Measurements from ENCODE around the gene GAMT. TPM values are rescaled to one million over a fixed set of nuclear protein-coding genes. Genes with fewer than 3 reads are reported as not detected.

GAMT gene
- total RNA-seq, 1 donor from 2014 or later = 7.1 TPM

DNA sequence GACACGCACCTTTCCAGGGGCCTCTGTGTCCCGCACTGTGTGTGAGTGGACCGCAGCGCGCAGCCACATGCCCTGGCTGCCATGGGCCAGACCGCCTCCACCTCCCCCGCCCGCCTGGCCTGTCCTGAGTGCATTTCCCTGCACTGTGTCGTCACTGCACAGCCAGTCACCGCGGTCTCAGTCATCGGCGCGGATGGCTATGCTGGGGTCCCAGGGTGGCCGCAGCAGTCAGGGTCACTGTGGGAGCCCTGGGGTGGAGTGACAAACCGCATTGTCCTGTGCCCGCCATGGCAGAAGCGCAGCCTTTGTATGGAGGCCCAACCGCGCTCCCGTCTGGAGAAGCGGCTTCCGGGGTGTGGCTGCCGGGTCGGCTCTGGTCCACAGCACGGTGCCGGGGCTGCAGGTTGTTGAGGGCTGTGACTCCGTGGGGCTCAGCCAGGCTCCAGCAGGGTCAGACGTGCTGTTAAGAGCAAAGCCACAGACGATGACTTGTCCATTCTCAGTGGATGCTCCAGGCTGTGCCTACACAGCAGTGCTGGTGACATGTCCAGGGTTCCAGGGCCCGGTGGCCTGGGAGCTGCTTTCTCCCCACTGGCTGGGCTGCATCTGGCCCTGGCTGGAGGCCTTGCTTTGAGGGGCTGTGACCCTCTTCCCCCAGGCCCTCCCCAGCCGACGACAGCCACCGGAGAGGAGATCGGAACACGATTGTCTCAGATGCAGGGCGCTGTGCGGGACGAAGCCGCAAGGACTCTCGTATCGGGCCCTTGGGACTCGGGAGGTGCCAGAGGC, 24.0 kb downstream of the GAMT start:
- H3K9me3 ChIP-seq = no peaks in the 10 kb centered on the region
- no peak overlapping the region for H3K27ac ChIP-seq
- no peaks in the 10 kb centered on the region for H3K4me1 ChIP-seq
- ATAC-seq (no peak), DNase-seq (no peak)
- intact Hi-C loops (cut with DNase I) = no loop called here
- TF ChIP-seq, protein P1, sequence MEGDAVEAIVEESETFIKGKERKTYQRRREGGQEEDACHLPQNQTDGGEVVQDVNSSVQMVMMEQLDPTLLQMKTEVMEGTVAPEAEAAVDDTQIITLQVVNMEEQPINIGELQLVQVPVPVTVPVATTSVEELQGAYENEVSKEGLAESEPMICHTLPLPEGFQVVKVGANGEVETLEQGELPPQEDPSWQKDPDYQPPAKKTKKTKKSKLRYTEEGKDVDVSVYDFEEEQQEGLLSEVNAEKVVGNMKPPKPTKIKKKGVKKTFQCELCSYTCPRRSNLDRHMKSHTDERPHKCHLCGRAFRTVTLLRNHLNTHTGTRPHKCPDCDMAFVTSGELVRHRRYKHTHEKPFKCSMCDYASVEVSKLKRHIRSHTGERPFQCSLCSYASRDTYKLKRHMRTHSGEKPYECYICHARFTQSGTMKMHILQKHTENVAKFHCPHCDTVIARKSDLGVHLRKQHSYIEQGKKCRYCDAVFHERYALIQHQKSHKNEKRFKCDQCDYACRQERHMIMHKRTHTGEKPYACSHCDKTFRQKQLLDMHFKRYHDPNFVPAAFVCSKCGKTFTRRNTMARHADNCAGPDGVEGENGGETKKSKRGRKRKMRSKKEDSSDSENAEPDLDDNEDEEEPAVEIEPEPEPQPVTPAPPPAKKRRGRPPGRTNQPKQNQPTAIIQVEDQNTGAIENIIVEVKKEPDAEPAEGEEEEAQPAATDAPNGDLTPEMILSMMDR (IDR thresholded peaks at IDR 0.05) = no peak
- no peak overlapping the region for H3K4me3 ChIP-seq
- H3K36me3 ChIP-seq = peaks cover 31% of the 10 kb centered on the region
- H3K27me3 ChIP-seq = no peaks in the 10 kb centered on the region

DNA sequence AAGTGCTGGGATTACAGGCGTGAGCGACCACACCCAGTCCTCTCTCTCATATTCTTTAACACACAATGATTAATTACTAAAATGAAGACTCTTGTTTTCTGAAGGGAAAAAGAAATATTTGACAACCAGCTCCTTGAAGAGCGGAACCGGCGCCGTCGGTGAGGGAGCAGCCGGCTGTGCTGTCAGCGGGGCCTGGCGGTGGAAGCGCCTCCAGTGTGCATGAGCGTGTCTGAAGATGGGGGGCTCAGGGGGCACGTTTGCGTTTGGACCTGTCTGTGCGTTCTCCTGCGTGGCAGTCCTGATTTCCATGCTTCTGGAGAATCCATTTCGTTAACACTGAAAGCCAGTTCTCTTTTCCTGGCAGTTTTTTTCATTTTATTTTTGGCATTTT, 24.9 kb downstream of the GAMT start:
- ATAC-seq = no peak
- H3K27ac ChIP-seq = no peak overlapping the region
- H3K27me3 ChIP-seq = no peaks in the 10 kb centered on the region
- no peaks in the 10 kb centered on the region for H3K9me3 ChIP-seq
- no peak overlapping the region for H3K4me3 ChIP-seq
- intact Hi-C loops (cut with DNase I) = no loop called here
- peaks cover 34% of the 10 kb centered on the region for H3K36me3 ChIP-seq
- TF ChIP-seq, protein P1 (IDR thresholded peaks at IDR 0.05) = no peak
- DNase-seq = no peak
- no peaks in the 10 kb centered on the region for H3K4me1 ChIP-seq

DNA sequence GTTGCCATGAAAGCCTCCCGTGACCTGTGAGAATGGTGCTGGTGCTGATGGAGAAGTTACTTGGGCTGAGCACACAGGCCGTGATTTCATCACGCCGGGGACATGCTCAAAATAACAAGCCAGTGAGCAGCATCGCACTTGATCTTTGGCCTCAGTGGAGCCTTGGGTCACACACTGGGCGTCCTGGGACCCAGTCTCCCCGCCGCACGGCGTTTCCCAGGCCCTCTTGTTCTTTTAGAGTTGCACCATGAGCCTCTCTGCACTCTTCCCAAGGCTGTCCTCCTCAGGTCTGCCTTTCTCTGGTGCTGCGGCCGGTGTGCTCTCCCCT, 27.1 kb downstream of the GAMT start:
- ATAC-seq = no peak
- H3K4me1 ChIP-seq = no peaks in the 10 kb centered on the region
- H3K4me3 ChIP-seq = no peak overlapping the region
- H3K27me3 ChIP-seq = no peaks in the 10 kb centered on the region
- H3K27ac ChIP-seq = no peak overlapping the region
- TF ChIP-seq, protein P1 (IDR thresholded peaks at IDR 0.05) = no peak
- no peaks in the 10 kb centered on the region for H3K9me3 ChIP-seq
- DNase-seq = no peak
- intact Hi-C loops (cut with DNase I) = no loop called here
- H3K36me3 ChIP-seq = peaks cover 56% of the 10 kb centered on the region

DNA sequence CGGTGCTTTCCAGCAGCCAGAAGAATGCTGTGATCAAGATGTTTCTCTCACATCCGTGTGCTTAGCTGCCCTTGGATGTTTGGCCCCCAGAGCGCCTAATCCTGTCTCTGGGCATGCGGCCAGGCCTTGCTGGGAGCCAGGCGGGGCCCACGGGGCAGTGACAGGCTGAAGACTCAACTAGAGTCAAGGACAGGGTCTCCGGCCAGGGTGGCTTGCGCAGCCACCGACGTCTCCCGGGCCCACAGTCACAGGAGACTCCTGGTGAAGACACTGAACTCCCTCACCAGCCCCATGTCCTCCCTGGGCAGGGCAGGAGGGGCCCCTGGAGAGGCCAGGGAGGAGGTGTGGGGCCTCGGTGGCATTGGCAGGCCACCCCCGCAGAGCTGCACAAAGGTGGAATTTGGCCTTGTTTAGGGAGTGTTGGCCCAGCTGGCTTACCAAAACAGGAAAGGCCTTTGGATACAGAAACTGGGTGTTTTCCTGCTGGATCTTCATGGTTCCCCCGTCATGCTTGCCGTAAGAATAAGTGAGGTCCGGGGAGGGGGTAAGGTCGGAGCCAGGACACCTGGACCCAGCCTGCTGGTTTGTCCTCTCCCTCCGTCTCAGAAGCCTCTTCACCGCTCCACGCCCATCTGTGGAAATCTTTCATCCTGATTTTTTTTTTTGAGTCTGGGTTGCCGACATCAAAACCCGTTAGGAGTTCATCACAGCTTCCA, 27.6 kb downstream of the GAMT start:
- intact Hi-C loops (cut with DNase I) = no loop called here
- Histone ChIP-seq H3K9me3 (no peaks in the 10 kb centered on the region), H3K4me3 (no peak overlapping the region), H3K36me3 (peaks cover 58% of the 10 kb centered on the region), H3K4me1 (no peaks in the 10 kb centered on the region), H3K27me3 (no peaks in the 10 kb centered on the region), H3K27ac (peak overlapping the region; percentile 17)
- TF ChIP-seq, protein P1 (IDR thresholded peaks at IDR 0.05) = no peak
- DNase-seq (no peak), ATAC-seq (no peak)

DNA sequence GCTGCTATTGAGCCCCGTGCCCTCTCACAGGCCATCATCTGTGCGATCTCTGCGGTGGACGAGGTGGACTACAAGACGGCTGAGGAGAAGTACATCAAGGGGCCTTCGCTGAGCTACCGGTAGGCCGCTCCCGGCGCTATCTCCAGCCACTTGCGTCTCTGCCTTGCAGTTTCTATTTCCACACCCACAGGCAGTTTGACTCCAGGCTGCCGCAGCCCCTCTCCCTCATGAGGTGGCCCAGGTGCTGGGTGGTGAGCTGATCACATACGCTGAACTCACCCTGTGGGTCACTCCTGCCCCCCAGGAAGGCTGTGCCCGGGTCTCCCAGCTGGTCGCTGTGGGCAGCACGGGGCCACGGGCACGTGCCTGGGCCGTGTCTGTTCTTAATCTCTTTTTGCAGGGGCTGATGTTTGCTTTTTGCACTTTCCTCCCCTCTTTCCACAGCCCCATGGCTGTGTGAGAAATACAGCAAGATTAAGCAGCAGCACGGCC, 28.3 kb downstream of the GAMT start:
- intact Hi-C loops (cut with DNase I) = no loop called here
- ATAC-seq = no peak
- Histone ChIP-seq H3K36me3 (peaks cover 64% of the 10 kb centered on the region), H3K27me3 (no peaks in the 10 kb centered on the region), H3K4me3 (no peak overlapping the region), H3K27ac (peak overlapping the region; percentile 17), H3K9me3 (no peaks in the 10 kb centered on the region), H3K4me1 (no peaks in the 10 kb centered on the region)
- no peak for DNase-seq
- TF ChIP-seq, protein P1 (IDR thresholded peaks at IDR 0.05) = no peak

All from upper lobe of right lung (tissue), 1 donor.